HG02943 (cell line): ENCODE results near the gene PRPF19.

Source experiments
- ATAC-seq: cut with Tn5 transposase; IDR thresholded peaks from one replicate; pipeline ENCODE4 v1.9.1; 2021; ENCODE audit warnings: mild to moderate bottlenecking, low read depth, moderate library complexity; ENCODE audit not compliant: unreplicated experiment

The PRPF19 gene

GRCh38 chr11:60906132-60906972, at the start of gene PRPF19:
Gene PRPF19, minus strand, starts transcription at chr11:60906585. Its CDS starts 203 bp downstream, at chr11:60906382.
- peak; percentile 79 for ATAC-seq

GRCh38 chr11:60955571-60955970, 49.2 kb upstream of the PRPF19 start:
- no peak for ATAC-seq

GRCh38 chr11:60954421-60954820, 48.0 kb upstream of the PRPF19 start:
- no peak for ATAC-seq

GRCh38 chr11:60953781-60954180, 47.4 kb upstream of the PRPF19 start:
- no peak for ATAC-seq

GRCh38 chr11:60952742-60953170, 46.4 kb upstream of the PRPF19 start:
- peak; percentile 14 for ATAC-seq

- ATAC-seq: peak; percentile 73
Observed at GRCh38 chr11:60951904-60952741, 45.7 kb upstream of the PRPF19 start, which contains the start of gene SLC15A3. Gene SLC15A3, minus strand, starts transcription at chr11:60952176. Its CDS starts 625 bp downstream, at chr11:60951551.

GRCh38 chr11:60951606-60951903, 45.2 kb upstream of the PRPF19 start:
- ATAC-seq: no peak

- no peak for ATAC-seq
Observed at GRCh38 chr11:60950933-60951605, 44.7 kb upstream of the PRPF19 start.

GRCh38 chr11:60950024-60950423, 43.6 kb upstream of the PRPF19 start:
- ATAC-seq: no peak

GRCh38 chr11:60948250-60948649, 41.9 kb upstream of the PRPF19 start:
- no peak for ATAC-seq

GRCh38 chr11:60947700-60948099, 41.3 kb upstream of the PRPF19 start:
- no peak for ATAC-seq

GRCh38 chr11:60946601-60947264, 40.3 kb upstream of the PRPF19 start:
- no peak for ATAC-seq

- no peak for ATAC-seq
Observed at GRCh38 chr11:60945295-60945667, 38.9 kb upstream of the PRPF19 start.

- no peak for ATAC-seq
Observed at GRCh38 chr11:60944490-60945294, 38.3 kb upstream of the PRPF19 start.

GRCh38 chr11:60942970-60943565, 36.7 kb upstream of the PRPF19 start:
- no peak for ATAC-seq

GRCh38 chr11:60942219-60942618, 35.8 kb upstream of the PRPF19 start:
- ATAC-seq: no peak

- no peak for ATAC-seq
Observed at GRCh38 chr11:60941371-60942119, 35.2 kb upstream of the PRPF19 start.

GRCh38 chr11:60939855-60940254, 33.5 kb upstream of the PRPF19 start:
- no peak for ATAC-seq

GRCh38 chr11:60939301-60939700, 32.9 kb upstream of the PRPF19 start:
- no peak for ATAC-seq
